LNCaP clone FGC (cell line): ENCODE measurements around the gene ATG9B.

ENCODE experiments used
- DNase-seq: peaks from one replicate; pipeline ENCODE4 v3.0.0-alpha.2; 2011; ENCODE audit warnings: low read depth
- H3K4me3 ChIP-seq: 2 replicates; pipeline ENCODE4 v1.5.1; 2011; ENCODE audit warnings: mild to moderate bottlenecking, low read depth, low read length, control low read depth
- CTCF ChIP-seq: IDR thresholded peaks from 2 replicates; pipeline ENCODE4 v1.5.1; 2012; ENCODE audit warnings: mild to moderate bottlenecking; ENCODE audit not compliant: control insufficient read depth, insufficient read depth; ENCODE audit errors: extremely low read depth

ATG9B gene

DNA sequence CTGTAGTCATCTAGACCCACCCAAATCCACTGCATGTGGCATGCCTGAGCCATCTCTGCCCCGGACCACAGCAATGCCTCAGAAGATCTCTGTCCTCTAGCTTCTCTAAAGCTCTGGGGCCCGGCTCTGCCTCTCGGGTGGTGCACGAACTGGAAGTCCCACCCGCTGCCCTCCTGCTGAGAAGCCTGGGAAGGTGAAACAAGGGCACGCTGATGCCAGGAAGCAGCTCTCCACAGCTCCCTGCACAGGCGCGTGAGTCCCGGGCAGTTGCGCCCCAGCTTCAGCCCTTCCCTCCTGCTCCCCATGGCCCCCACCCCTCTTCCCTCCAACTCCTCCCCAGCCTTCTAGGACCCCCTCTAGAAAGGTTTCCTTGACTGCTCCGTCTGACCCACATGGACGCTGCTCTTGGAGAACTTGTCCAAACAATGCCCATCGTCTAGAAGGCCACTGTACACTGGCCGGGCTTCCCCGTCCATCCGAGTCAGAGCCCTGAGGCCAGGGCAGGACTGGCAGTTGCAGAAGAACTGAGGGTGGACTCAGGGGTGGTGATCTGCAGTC, 58.9 kb downstream of the ATG9B start:
- no peak for TF ChIP-seq CTCF
- H3K4me3 ChIP-seq, result no peak overlapping the region
- DNase-seq, result no peak
